Liver (tissue), 9 donors: ENCODE data around the gene EGLN1. TPM values are rescaled to one million over a fixed set of nuclear protein-coding genes. Genes with fewer than 3 reads are reported as not detected.

ENCODE experiments used
- DNase-seq: peaks from one replicate; pipeline ENCODE4 v3.0.0-alpha.2; 2017; ENCODE audit warnings: low spot score
- H3K27ac ChIP-seq, 2 donors: one replicate each; pipeline ENCODE4 v1.7.0; 2013; ENCODE audit warnings: inconsistent platforms in 2 of 2, low read length in 2 of 2, control low read depth in 1 of 2, low read depth in 1 of 2, mild to moderate bottlenecking in 1 of 2
- H3K27me3 ChIP-seq, 4 donors: one replicate each; pipeline versions ENCODE4 v1.6.1 to v1.7.0; 2013; ENCODE audit warnings: low read length in 3 of 4, inconsistent platforms in 1 of 4, mild to moderate bottlenecking in 1 of 4, moderate library complexity in 1 of 4; ENCODE audit not compliant: control insufficient read depth in 4 of 4, insufficient read depth in 4 of 4
- H3K36me3 ChIP-seq, 4 donors: one replicate each; pipeline versions ENCODE4 v1.6.1 to v1.7.0; 2013; ENCODE audit warnings: low read length in 3 of 4, mild to moderate bottlenecking in 3 of 4, low read depth in 1 of 4, moderate library complexity in 1 of 4; ENCODE audit not compliant: control insufficient read depth in 4 of 4, insufficient read depth in 3 of 4
- H3K4me1 ChIP-seq, 4 donors: one replicate each; pipeline versions ENCODE4 v1.6.1 to v1.7.0; 2013; ENCODE audit warnings: low read length in 3 of 4, mild to moderate bottlenecking in 3 of 4, moderate library complexity in 1 of 4; ENCODE audit not compliant: control insufficient read depth in 4 of 4, insufficient read depth in 4 of 4
- H3K4me3 ChIP-seq, 3 donors: one replicate each; pipeline versions ENCODE4 v1.6.1 to v1.7.0; 2013; ENCODE audit warnings: low read length in 3 of 3, control low read depth in 1 of 3, low read depth in 1 of 3, mild to moderate bottlenecking in 1 of 3
- H3K9ac ChIP-seq, 2 donors: one replicate each; pipeline ENCODE4 v1.7.0; 2013; ENCODE audit warnings: low read length in 2 of 2, mild to moderate bottlenecking in 2 of 2, moderate library complexity in 2 of 2, control low read depth in 1 of 2, low read depth in 1 of 2
- H3K9me3 ChIP-seq, 4 donors: one replicate each; pipeline versions ENCODE4 v1.6.1 to v1.7.0; 2013; ENCODE audit warnings: low read length in 3 of 4; ENCODE audit not compliant: control insufficient read depth in 4 of 4
- CTCF ChIP-seq: fragments of 150-350 bp; IDR thresholded peaks from 2 replicates; pipeline ENCODE4 v1.5.1; 2017; ENCODE audit warnings: improper control_type of control experiment, low read depth, low read length; ENCODE audit not compliant: missing input control
- EGR1 ChIP-seq, 2 donors: IDR thresholded peaks; 2 replicates each; pipeline ENCODE4 v1.6.1; 2016 to 2018; ENCODE audit warnings: antibody characterized with exemption in 2 of 2, low read depth in 2 of 2
- GABPA ChIP-seq, 2 donors: IDR thresholded peaks in 1 of 2; conservative IDR thresholded peaks in 1 of 2; 2 replicates each; pipeline ENCODE4 v1.6.1; 2016; ENCODE audit warnings: antibody characterized with exemption in 2 of 2, mild to moderate bottlenecking in 1 of 2, moderate library complexity in 1 of 2
- HNF4A ChIP-seq, 2 donors: conservative IDR thresholded peaks; 2 replicates each; pipeline ENCODE4 v1.6.1; 2016; ENCODE audit warnings: antibody characterized with exemption in 2 of 2, mild to moderate bottlenecking in 2 of 2
- HNF4G ChIP-seq: IDR thresholded peaks from 2 replicates; pipeline ENCODE4 v1.6.1; 2016; ENCODE audit warnings: antibody characterized with exemption
- MAX ChIP-seq: IDR thresholded peaks from 2 replicates; pipeline ENCODE4 v1.6.1; 2016; ENCODE audit warnings: antibody characterized with exemption
- RAD21 ChIP-seq, 2 donors: IDR thresholded peaks; 2 replicates each; pipeline ENCODE4 v1.6.1; 2016; ENCODE audit warnings: antibody characterized with exemption in 2 of 2, mild to moderate bottlenecking in 2 of 2
- REST ChIP-seq: IDR thresholded peaks from 2 replicates; pipeline ENCODE4 v1.6.1; 2016; ENCODE audit warnings: antibody characterized with exemption, mild to moderate bottlenecking
- YY1 ChIP-seq: IDR thresholded peaks from 2 replicates; pipeline ENCODE4 v1.6.1; 2016; ENCODE audit warnings: antibody characterized with exemption, mild to moderate bottlenecking
- WGBS: extraction: QIAGEN DNeasy Blood & Tissue Kit; methylation state at CpG from one replicate; pipeline ENCODE4 v1.1.7; 2013; 5-methylcytosine and 5-hydroxymethylcytosine counted together
- polyA plus RNA-seq, 2 donors: library from polyadenylated mRNA; stranded (reverse) in 1 of 2; unstranded in 1 of 2; fragments of 200-250 nt in 1 of 2; fragments of >200 nt in 1 of 2; fragmentation: Nextera tagmentation in 1 of 2; extraction: Ambion mirVana in 1 of 2; gene quantifications; one replicate each; pipeline versions ENCODE4 v1.2.1 to v1.2.3, GENCODE V29; 2013 to 2015
- total RNA-seq, 2 donors: library from RNA; depleted of rRNA; stranded (reverse); fragments of >200 nt; gene quantifications; one replicate each; pipeline ENCODE4 v1.2.3, GENCODE V29; 2014
- donor health status: healthy.
- donor health status: healthy.
- donor health status: healthy.
- donor health status: healthy.
- donor health status: healthy.

Gene EGLN1
- total and polyA plus RNA-seq, 4 donors, result 7.2 to 44.8 (median 22.2) TPM

GRCh38 chr1:231392389-231393131, 29.5 kb downstream of the EGLN1 start:
- Histone ChIP-seq H3K9ac (no peak overlapping the region), H3K9me3 (no peaks in the 10 kb centered on the region), H3K4me1 (peaks cover 12 to 22% (median 19%) of the 10 kb centered on the region in 4 donors), H3K27ac (peak overlapping the region; percentile 81), H3K27me3 (no peaks in the 10 kb centered on the region), H3K36me3 (no peaks in the 10 kb centered on the region), H3K4me3 (no peak overlapping the region)
- 40% methylated on average over 1 of the region's 1 CpG for WGBS
- peak; percentile 88 for TF ChIP-seq REST
- no peak for TF ChIP-seq GABPA (IDR thresholded peaks at IDR 0.05 in 1 of 2, conservative IDR thresholded peaks at IDR 0.05 in 1 of 2)
- peak in 1 of 2 donors; percentile 23 for TF ChIP-seq HNF4A (conservative IDR thresholded peaks at IDR 0.05)
- peak in 1 of 2 donors; percentile 60 for TF ChIP-seq RAD21 (IDR thresholded peaks at IDR 0.05)
- TF ChIP-seq CTCF, result peak; percentile 11
- DNase-seq, result no peak

GRCh38 chr1:231390071-231390470, 32.0 kb downstream of the EGLN1 start:
- Histone ChIP-seq H3K27ac (no peak overlapping the region), H3K4me1 (peaks cover 15 to 37% (median 29%) of the 10 kb centered on the region in 4 donors), H3K9ac (no peak overlapping the region), H3K9me3 (no peaks in the 10 kb centered on the region), H3K27me3 (no peaks in the 10 kb centered on the region), H3K4me3 (no peak overlapping the region), H3K36me3 (no peaks in the 10 kb centered on the region)
- no peak for DNase-seq
- no peak for TF ChIP-seq YY1
- TF ChIP-seq EGR1 (IDR thresholded peaks at IDR 0.05; ENCODE audit: low read depth in 2 of 2), result no peak
- TF ChIP-seq MAX, result no peak
- TF ChIP-seq HNF4G, result no peak
- 46% methylated on average over 2 of the region's 2 CpGs for WGBS
